DMS79 treated with DMSO at 0.1 percent for 48 hours (cell line): ENCODE data around the gene STAT5B.
"Not testable (repeated sequence)": the region's sequence is repeated elsewhere in the genome, so short reads cannot be mapped to it uniquely, and the experiment has no call there.

ENCODE experiments used
- DNase-seq: peaks from one replicate; lab custom pipeline; 2025; lab: John Stamatoyannopoulos, UW

STAT5B gene

DNA sequence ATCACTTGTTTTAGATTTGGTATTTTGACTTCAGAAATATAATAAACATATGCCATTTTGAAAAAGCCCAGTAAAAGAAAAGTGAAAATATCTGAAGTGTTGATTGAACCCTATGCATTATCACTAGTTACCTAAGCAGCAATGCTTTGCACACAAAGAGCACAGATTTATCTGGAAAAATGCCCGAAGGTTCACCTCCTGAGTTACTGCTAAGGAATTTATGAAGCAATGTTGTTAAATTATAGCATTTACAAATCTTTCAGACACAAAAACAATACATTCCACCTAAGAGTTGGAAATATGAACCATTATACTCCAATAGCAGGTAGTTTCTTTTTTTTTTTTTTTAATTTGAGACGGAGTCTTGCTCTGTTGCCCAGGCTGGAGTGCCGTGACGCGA is 43.0 kb downstream of the STAT5B start:
- DNase-seq, result no peak

GRCh38 chr17:42230225-42230624 is 46.0 kb downstream of the STAT5B start:
- no peak for DNase-seq

DNA sequence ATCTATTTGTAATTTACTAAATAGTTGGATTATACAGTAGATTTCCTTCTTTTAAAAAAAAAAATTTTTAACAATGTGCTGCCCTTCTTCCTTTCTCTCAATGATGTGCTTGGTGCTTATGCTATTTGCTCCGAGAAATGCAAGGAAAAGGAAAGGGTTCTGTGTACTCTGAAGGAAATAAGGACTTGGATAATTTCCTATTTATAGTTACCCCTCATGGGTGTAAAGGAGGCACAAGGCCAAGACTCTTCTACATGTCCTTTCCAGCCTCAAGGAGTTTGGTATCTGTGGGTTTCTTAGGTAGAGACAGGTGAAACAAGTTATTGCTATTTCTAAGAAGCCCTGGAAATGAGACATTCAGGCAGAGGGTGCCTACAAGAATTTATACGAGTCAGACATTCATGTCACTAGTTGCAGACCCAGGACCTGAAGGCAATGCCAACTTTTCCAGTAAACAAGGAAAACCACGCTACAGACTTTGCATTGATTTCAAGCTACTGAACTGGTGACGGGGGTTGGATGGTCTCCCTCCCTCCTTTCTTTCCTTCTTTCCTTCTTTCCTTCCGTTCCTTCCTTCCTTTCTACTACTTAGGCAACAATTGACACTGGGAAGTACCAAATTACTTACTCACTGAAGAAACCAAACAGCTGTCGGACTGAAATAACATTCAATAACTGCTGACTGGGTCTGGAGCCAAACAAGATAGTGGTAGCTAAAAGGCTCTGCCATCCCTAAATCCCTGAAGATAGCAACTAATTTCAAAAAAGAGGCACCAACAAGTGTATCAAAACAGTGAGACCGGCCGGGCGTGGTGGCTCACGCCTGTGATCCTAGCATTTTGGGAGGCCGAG is 48.1 kb downstream of the STAT5B start:
- no peak for DNase-seq

DNA sequence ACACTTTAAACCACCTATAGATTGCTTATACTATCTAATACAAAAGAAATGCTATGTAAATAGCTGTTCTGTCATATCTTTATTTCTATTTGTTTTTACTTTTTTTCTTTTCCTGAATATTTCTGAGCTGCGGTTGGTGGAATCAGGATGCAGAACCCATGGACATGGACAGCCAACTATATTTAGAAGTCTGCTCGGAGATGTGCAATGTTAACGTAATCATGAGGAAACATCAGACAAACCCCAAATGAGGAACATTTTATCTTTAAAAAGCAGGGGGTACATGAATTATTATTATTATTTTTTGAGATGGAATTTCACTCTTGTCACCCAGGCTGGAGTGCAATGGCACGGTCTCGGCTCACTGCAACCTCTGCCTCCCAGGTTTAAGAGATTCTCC is 50.5 kb downstream of the STAT5B start:
- DNase-seq, result no peak

- no peak for DNase-seq
Measured at GRCh38 chr17:42224651-42225050, 51.5 kb downstream of the STAT5B start.

DNA sequence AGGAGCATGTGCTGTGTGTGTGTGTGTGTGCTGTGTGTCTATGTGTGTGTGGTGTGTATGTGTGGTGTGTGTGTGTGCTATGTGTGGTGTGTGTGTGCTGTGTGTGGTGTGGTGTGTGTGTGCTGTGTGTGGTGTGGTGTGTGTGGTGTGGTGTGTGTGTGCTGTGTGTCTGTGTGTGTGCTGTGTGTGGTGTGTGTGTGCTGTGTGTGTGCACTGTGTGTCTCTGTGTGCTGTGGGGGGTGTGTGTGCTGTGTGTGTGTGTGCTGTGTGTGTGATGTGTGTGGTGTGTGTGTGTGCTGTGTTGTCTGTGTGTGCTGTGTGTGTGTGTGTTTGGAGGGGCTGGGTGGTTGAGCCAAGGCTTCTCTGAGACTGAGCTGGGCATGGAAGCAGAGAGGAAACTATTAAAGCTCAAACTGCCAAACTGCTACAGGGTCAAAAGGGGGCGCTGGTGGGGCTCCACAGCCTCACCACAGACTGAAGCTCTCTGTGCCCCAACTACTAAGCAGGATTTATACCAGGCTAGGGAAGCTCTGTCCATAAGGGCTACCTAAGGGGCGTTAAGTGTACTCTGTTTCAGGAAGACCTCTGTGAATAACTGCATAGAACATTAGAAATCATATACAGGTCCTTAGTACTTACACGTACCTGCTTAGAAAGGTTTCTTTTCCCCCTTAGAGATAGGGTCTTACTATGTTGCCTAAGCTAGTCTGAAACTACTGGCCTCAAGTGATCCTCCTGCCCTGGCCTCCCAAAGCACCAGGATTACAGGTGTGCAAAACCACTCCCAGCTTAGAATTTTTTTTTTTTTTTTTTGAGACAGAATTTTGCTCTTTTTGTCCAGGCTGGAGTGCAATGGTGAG is 54.1 kb downstream of the STAT5B start:
- no peak for DNase-seq

- DNase-seq, result not testable (repeated sequence)
Measured at GRCh38 chr17:42219280-42219679, 56.9 kb downstream of the STAT5B start.

GRCh38 chr17:42214156-42214555 is 62.0 kb downstream of the STAT5B start:
- no peak for DNase-seq

DNA sequence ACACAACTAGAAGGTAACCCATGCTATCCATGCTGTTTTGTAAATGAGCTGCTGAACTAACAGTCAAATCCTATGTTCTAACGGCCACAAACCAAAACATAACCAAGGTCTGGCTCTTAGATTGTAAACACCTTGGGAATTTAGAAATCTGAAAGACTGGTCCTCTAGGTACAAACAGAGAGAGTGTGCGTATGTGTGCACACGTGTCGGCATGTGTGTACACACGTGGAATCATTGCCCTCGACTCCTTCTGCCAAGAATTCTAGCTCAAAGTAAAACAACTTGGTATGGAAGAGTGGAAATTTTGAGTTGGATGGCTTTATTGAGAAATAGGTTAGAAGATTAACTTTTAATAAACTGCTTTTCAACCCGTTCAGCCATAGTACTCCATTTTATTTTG is 63.8 kb downstream of the STAT5B start:
- DNase-seq, result no peak

- DNase-seq, result not testable (repeated sequence)
Measured at GRCh38 chr17:42211921-42212341, 64.3 kb downstream of the STAT5B start.

GRCh38 chr17:42210046-42210445 is 66.1 kb downstream of the STAT5B start:
- DNase-seq, result no peak

DNA sequence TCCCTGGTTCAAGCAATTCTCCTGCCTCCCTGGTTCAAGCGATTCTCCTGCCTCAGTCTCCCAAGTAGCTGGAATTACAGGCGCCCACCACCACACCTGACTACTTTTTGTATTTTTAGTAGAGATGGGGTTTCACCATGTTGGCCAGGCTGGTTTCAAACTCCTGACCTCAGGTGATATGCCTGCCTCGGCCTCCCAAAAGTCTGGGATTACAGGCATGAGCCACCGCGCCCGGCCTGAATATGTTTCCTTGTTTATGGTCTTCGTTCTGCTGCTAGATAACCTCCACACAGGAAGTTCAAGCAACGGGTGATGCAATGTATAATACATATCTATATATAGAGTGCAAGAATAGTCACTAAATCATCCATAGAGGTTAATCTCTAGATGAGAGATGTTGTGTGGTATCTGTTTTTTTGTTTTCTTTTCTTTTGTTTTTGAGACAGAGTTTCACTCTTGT is 70.0 kb downstream of the STAT5B start:
- DNase-seq, result not testable (repeated sequence)

DNA sequence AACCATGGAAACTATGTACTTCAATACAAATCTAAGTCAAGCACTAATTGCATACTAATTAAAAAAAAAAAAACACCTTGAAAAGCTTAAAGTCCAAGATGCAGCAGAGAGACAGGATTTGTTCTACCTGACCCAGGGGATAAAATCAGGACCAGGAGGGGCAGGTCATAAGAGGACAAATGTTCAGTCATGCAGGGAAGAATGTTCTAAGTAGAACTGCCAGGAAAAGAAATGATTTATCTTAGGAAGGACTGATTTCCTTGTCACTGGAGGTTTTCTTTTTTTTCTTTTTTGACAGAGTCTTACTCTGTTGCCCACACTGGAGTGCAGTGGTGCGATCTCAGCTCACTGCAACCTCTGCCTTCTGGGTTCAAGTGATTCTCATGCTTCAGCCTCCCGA is 72.8 kb downstream of the STAT5B start:
- no peak for DNase-seq

DNA sequence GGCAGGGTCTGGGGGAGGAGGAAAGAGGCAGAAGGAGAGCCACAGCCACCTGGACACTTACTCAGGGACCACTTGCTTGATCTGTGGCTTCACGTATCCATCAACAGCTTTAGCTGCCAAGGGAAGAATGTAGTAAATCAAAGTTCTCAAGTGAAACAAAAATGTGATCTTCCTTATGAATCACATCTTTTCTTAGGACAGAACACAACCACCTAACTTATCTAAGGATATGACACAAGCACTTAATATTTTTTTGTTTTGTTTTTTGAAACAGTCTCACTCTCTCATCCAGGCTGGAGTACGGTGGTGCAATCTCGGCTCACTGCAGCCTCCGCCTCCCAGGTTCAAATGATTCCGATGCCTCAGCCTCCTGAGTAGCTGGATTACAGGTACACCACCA is 73.5 kb downstream of the STAT5B start:
- no peak for DNase-seq

DNA sequence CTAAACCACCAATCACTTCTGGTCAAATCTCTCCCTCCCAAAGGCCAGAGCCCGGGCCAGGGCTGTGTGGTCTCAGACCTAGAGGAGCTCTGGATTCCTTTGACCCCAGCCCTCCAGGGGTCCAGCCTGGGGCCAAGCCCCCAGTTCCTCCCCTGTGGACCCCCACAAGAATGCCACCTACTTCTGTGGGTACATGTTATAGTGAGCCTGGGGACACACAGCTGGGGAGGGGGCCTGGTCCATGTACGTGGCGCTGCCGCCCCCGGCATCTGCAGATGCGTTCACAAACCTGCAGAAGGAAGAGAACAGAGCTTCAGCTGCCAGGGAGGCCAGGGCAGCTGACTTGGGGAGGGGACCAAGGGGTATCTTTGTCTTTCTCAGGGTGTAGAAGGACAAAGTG is 74.0 kb downstream of the STAT5B start:
- DNase-seq, result no peak

- no peak for DNase-seq
Measured at GRCh38 chr17:42201458-42201772, 74.8 kb downstream of the STAT5B start.

- DNase-seq, result no peak
Measured at GRCh38 chr17:42200706-42201457, 75.3 kb downstream of the STAT5B start.

GRCh38 chr17:42199416-42200011 is 76.7 kb downstream of the STAT5B start:
- no peak for DNase-seq

GRCh38 chr17:42198897-42199296 is 77.3 kb downstream of the STAT5B start:
- DNase-seq, result no peak

DNA sequence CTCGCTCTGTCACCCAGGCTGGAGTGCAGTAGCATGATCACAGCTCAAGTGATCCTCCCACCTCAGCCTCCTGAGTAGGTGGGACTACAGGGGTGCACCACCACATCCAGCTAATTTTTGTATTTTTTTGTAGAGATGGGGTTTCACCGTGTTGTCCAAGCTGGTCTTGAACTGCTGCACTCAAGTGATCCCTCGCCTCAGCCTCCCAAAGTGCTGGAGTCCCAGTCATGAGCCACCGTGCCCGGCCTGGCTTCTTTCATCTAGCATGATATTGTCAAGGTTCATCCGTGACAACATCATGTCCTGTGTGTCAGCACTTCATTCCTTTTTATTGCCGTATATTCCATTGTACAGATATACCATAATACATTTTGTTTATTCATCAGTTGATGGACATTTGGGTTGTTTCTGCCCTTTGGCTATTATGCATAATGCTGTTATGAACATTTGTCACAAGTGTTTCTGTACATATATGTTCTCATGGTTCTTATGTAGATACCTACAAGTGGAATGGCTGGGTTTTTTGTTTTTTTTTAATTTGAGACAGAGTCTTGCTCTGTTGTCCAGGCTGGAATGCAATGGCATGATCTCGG is 78.5 kb downstream of the STAT5B start:
- no peak for DNase-seq
